ENCODE results near the gene MS4A8.

The MS4A8 gene

DNA sequence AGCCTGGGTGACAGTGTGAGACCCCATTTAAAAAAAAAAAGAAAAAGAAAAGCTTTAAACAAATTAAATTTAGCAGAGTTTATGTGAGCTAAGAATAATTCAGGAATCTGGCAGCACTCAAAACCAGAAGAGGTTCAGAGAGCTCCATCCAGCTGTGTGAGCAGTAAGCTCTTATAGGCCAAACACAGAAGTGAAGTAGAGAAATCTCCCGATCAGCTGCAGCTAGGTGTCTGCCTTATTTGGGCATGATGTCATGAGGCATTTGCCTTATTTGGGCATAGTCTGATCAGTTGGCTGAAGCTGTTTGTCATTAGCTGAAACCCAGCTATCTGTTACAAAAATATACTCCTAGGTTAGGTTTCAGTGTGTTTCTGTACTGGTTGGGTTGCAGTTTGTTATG, 65.5 kb downstream of the MS4A8 start:
- DNase-seq = no peak

DNA sequence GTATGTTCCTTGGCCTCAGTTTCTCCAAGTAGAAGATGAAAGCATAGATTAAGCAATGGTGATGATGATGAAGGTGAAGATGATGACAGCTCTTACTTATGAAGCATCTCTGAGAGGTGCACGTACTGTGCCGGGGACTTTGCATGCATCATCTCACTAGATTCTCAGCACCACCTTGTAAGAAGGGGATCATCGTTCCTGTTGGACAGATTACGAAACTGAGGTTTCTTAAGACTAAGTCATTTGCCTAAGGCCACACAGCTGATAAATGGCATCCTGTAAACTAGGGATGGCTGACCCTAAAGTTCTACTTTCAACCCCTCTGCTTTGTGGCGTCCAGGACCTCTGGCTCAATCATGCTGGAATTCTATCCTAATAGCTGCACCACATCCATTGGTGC, 65.9 kb downstream of the MS4A8 start:
- no peak for DNase-seq

All from NCI-H2171 (cell line).